ENCODE data around the gene PROCA1. TPM values are rescaled to one million over a fixed set of nuclear protein-coding genes. Genes with fewer than 3 reads are reported as not detected.
"Not testable (repeated sequence)": the region's sequence is repeated elsewhere in the genome, so short reads cannot be mapped to it uniquely, and the experiment has no call there.

The PROCA1 gene
- total RNA-seq, 1 donor from 2014 or later = 6.0 TPM

DNA sequence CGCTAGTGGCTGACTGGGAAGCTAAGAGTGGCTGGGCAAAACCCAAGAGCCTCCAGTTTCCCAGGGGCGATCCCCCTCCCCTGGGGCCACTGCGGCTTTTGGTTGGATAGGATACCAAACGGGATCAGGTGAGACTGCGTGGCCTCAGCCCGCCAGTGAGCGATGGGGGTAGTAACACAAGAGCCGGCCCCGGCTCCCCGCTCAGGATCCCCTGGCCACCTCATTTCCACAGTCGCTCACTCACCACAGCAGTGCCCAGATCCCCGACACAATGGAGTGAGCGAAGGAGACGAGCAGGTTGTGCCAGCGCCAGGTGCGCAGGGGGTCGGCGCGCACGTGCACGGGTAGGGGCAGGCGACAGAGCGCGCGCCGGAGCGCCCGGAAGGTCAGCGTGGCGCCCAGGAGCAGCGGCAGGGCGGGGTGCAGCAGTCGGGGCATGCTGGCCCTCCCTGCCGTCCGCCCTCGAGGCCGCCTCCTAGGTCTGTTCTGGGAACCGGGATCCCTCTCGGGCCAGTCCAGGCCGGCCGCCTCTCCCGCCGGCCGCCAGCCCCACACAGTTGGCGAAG lies 14.1 kb upstream of the PROCA1 start:
- Mint-ChIP-seq H3K27me3 (no peaks in the 10 kb centered on the region), H3K36me3 (ENCODE audit: low read depth) (peaks cover 53% of the 10 kb centered on the region), H3K4me1 (peaks cover 56% of the 10 kb centered on the region), H3K4me3 (peak overlapping the region; percentile 98), H3K27ac (peak overlapping the region; percentile 93), H3K9me3 (no peaks in the 10 kb centered on the region)
- DNase-seq = no peak
- intact Hi-C loops (cut with micrococcal nuclease) = loop anchor here (2.0 to 10.0 kb wide), 6 partner anchors 37 to 842 kb away; partner anchors contain the start of genes ABHD15, DHRS13, NUFIP2 and TP53I13

DNA sequence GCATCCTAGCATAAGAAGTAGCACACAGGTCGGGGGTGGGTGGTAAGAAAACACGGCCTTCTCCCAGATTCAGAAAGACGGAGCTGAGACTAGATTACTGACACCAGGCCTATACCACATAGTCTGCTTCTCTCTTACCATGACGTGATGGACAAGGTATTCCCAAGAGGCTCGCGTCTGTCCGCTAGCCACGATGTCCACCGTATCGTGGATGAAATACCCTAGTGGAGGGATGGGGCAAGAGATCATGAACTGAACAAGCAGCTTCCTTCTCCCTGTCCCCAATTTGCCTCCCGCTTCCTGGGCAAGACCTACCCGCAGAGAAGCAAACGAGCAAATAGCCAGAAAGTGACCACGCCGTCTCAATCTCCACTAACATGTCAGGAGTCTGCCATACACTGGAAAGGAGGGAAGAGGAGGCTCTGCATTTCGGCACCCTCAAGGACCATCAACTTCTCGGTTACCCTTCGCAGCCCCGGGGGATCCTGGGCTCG lies 13.5 kb upstream of the PROCA1 start:
- H3K27ac Mint-ChIP-seq = peak overlapping the region; percentile 93

DNA sequence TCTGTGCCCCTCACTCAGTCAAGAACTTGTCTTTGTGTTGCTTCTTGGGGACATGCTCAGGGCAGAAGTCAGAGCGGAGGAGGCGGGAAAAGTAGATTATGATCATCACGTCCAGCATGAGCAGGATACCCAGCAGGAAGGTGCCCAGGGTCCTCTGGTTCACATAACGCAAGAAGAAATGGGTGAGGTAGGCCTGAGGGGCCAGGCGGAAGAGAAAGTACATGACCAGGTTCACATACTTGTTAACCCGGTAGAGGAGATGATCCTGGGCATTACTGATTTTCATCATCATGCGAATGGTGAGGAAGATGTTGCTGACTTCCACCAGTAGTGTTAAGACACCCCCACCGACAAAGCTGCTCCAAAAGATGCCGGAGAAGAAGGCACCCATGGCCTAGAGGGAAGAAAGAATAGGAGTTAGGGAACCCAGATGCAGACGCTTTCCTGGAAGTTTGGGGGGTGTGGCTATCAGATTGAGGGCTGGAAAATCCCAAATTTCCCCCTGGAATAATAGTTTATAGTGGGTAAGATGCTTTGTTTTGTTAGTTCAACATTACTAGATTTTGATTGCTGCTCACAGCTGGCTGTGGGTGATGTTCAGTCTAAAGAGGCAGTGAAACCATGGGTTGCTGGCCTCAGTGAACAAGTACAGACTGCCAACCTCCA lies 12.9 kb upstream of the PROCA1 start:
- H3K36me3 Mint-ChIP-seq (ENCODE audit: low read depth) = peaks cover 64% of the 10 kb centered on the region
- intact Hi-C loops (cut with micrococcal nuclease) = loop anchor here (5.0 to 10.0 kb wide), 4 partner anchors 38 to 843 kb away; partner anchors contain the start of genes ABHD15, NUFIP2 and TP53I13
- peak overlapping the region; percentile 98 for H3K4me3 Mint-ChIP-seq
- no peaks in the 10 kb centered on the region for H3K27me3 Mint-ChIP-seq
- DNase-seq = peak; percentile 64
- H3K27ac Mint-ChIP-seq = peak overlapping the region; percentile 93
- peaks cover 62% of the 10 kb centered on the region for H3K4me1 Mint-ChIP-seq
- H3K9me3 Mint-ChIP-seq = no peaks in the 10 kb centered on the region

More for the DNA sequence above, 13.5 kb upstream of the PROCA1 start:
- DNase-seq = peak; percentile 66
- Mint-ChIP-seq H3K36me3 (ENCODE audit: low read depth) (peaks cover 58% of the 10 kb centered on the region), H3K27me3 (no peaks in the 10 kb centered on the region), H3K9me3 (no peaks in the 10 kb centered on the region), H3K4me1 (peaks cover 61% of the 10 kb centered on the region), H3K4me3 (peak overlapping the region; percentile 98)
- intact Hi-C loops (cut with micrococcal nuclease) = loop anchor here (5.0 to 10.0 kb wide), 4 partner anchors 37 to 842 kb away; partner anchors contain the start of genes ABHD15, NUFIP2 and TP53I13

DNA sequence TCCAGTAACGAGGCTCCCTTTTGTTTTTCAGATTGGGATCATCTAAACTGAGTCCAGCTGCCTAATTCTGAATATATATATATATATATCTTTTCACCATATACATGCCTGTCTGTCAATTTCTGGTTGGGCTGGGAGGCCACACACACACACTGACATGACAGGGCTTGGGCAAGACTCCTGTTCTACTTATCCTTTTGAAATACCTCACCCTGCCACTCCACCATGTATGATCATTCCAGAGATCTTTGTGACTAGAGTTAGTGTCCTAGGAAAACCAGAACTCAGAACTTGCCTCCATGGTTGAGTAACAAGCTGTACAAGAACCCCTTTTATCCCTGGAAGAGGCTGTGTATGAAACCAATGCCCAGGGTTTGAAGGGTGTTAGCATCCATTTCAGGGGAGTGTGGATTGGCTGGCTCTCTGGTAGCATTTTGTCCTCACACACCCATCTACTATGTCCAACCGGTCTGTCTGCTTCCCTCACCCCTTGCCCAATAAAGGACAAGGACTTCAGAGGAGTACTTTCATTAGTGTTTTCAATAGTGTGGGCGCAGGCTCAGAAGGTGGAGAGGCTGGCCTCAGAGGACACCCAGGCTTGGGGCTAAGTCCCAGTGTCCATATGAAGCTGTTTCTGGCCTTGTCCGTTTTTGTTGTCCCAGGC lies 12.3 kb upstream of the PROCA1 start:
- H3K4me1 Mint-ChIP-seq = peaks cover 64% of the 10 kb centered on the region
- peak overlapping the region; percentile 93 for H3K27ac Mint-ChIP-seq
- DNase-seq, H3K9me3 Mint-ChIP-seq, H3K27me3 Mint-ChIP-seq: not testable (repeated sequence)
- intact Hi-C loops (cut with micrococcal nuclease) = loop anchor here (10.0 kb wide), 1 partner anchor 421 kb away; no protein-coding TSS in a partner anchor
- H3K36me3 Mint-ChIP-seq (ENCODE audit: low read depth) = peaks cover 64% of the 10 kb centered on the region
- H3K4me3 Mint-ChIP-seq = peak overlapping the region; percentile 98

DNA sequence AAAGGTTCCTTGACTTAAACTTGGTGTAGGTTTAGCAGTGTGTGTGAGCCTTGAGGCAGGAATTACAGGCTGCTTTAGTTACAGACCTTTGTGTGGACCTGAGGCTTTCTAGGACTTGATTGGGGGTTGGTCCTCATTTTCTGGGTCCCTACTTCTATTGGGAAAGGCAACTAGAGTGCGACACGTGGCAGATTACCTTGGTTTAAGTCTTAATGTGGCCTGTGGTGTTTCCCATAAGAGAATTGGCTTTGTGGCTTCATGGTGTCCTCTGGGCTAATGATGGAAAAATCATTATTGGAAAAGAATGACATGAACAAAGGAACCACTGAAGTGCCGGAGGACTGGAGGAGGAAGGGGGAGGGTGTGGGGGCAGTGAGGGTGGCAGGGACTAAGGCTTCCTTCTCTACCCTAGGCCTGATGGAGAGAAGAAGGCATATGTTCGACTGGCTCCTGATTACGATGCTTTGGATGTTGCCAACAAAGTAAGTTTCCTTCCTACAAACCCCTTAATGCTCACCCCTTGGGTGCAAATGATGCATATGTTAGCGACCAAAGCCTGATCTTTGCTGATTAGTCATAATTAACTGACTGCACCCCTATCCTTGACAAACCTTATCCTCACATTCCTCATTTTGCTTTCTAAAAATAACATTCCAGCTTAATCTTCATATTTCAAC lies 11.6 kb upstream of the PROCA1 start:
- H3K4me3 Mint-ChIP-seq = peak overlapping the region; percentile 41
- H3K4me1 Mint-ChIP-seq = peaks cover 67% of the 10 kb centered on the region
- H3K27ac Mint-ChIP-seq = peak overlapping the region; percentile 49
- H3K36me3 Mint-ChIP-seq (ENCODE audit: low read depth) = peaks cover 64% of the 10 kb centered on the region
- no peaks in the 10 kb centered on the region for H3K9me3 Mint-ChIP-seq
- no peak for DNase-seq
- H3K27me3 Mint-ChIP-seq = peaks cover 5% of the 10 kb centered on the region
- intact Hi-C loops (cut with micrococcal nuclease) = loop anchor here (10.0 kb wide), 1 partner anchor 422 kb away; no protein-coding TSS in a partner anchor

DNA sequence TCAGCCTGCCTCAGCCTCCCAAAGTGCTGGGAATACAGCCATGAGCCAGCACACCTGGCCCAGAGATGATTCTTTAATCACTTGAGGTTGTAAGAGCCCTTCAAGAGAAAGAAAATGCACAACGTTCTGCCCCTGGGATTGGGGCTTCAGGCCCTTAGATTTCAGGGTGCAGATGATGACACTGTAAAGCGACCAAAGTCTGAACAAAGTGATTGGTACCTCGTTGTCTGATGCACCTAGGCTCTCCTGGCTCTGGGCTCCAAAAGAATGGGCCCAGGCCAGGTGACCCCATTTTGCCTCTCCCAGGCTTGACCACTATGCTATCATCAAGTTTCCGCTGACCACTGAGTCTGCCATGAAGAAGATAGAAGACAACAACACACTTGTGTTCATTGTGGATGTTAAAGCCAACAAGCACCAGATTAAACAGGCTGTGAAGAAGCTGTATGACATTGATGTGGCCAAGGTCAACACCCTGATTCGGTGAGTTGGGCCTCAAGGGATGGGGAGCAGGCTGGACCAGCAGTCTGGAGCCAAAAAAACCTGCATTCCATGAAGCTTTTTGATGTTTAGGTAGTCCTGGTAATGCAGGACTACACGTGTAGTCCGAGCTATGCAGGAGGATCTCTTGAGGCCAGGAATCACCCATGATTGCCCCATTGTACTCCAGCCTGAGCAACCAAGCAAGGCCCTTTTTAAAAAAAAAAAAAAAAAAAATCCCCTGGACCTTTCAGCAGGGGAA lies 10.9 kb upstream of the PROCA1 start:
- DNase-seq = no peak
- H3K36me3 Mint-ChIP-seq (ENCODE audit: low read depth) = peaks cover 64% of the 10 kb centered on the region
- H3K27me3 Mint-ChIP-seq = peaks cover 10% of the 10 kb centered on the region
- intact Hi-C loops (cut with micrococcal nuclease) = loop anchor here (10.0 kb wide), 1 partner anchor 422 kb away; no protein-coding TSS in a partner anchor
- H3K4me1 Mint-ChIP-seq = peaks cover 66% of the 10 kb centered on the region
- peak overlapping the region; percentile 58 for H3K27ac Mint-ChIP-seq
- H3K4me3 Mint-ChIP-seq = peak overlapping the region; percentile 99
- no peaks in the 10 kb centered on the region for H3K9me3 Mint-ChIP-seq

DNA sequence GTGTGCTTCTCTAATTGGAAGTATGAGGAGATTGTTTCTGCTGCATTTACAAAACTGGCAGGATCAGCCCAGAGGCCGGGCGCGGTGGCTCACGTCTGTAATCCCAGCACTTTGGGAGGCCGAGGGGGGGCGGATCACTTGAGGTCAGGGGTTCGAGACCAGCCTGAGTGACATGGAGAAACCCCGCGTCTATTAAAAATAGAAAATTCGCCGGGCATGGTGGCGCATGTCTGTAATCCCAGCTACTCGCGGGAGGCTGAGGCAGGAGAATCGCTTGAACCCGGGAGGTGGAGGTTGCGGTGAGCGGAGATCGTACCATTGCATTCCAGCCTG lies 9.3 kb upstream of the PROCA1 start:
- DNase-seq, H3K9me3 Mint-ChIP-seq: not testable (repeated sequence)
- H3K4me3 Mint-ChIP-seq = peak overlapping the region; percentile 99
- peaks cover 60% of the 10 kb centered on the region for H3K36me3 Mint-ChIP-seq (ENCODE audit: low read depth)
- H3K4me1 Mint-ChIP-seq = peaks cover 57% of the 10 kb centered on the region
- intact Hi-C loops (cut with micrococcal nuclease) = loop anchor here (10.0 kb wide), 1 partner anchor 424 kb away; no protein-coding TSS in a partner anchor
- peak overlapping the region; percentile 100 for H3K27ac Mint-ChIP-seq
- peaks cover 14% of the 10 kb centered on the region for H3K27me3 Mint-ChIP-seq

DNA sequence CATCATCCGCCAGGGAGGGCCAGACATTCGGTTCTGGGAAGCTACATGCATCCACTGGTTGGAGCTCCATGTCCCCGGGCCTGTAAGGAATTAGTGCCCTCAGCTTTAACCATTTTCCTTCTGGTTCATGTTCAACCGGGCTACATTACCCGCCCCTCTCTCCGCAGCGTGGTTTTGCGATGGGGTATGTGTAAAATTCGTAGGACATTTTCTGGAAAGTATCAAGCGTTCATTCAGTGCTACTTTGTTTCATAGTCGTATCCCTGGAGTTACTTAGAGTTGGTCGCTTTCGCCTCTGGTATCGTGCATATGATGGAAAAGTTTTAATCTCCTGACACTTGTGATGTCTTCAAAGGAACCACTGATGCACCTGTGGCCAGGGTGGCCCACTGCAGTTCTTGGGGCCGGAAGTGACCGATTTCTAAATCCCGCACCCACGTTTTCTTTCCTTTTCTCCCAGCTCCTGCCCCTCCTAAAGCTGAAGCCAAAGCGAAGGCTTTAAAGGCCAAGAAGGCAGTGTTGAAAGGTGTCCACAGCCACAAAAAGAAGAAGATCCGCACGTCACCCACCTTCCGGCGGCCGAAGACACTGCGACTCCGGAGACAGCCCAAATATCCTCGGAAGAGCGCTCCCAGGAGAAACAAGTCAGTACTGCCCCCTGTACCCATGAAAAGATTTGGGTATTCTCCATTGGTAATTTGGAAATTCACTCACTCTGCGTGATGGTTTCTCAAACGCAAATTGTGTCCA lies 8.7 kb upstream of the PROCA1 start:
- H3K9me3 Mint-ChIP-seq = no peaks in the 10 kb centered on the region
- peak overlapping the region; percentile 99 for H3K4me3 Mint-ChIP-seq
- peak; percentile 79 for DNase-seq
- H3K27ac Mint-ChIP-seq = peak overlapping the region; percentile 100
- peaks cover 54% of the 10 kb centered on the region for H3K4me1 Mint-ChIP-seq
- intact Hi-C loops (cut with micrococcal nuclease) = loop anchor here (10.0 kb wide), 1 partner anchor 424 kb away; no protein-coding TSS in a partner anchor
- peaks cover 56% of the 10 kb centered on the region for H3K36me3 Mint-ChIP-seq (ENCODE audit: low read depth)
- peaks cover 18% of the 10 kb centered on the region for H3K27me3 Mint-ChIP-seq

DNA sequence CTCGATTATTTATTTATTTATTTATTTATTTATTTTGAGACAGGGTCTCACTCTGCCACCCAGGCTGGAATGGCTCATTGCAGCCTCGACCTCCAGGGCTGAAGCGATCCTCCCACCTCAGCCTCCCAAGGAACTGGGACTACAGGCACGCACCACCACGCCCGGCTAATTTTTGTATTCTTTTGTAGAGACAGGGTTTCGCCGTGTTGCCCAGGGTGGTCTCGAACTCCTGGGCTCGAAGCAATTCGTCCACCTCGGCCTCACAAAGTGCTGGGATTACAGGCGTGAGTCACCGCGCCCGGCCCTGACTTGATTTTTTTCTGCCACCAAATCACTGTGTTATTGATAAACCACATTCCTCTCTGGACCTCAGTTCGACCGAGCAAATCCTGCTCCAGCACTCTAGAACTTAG lies 7.3 kb upstream of the PROCA1 start:
- peak overlapping the region; percentile 99 for H3K4me3 Mint-ChIP-seq
- no peak for DNase-seq
- intact Hi-C loops (cut with micrococcal nuclease) = loop anchor here (1.0 kb wide), 4 partner anchors 8 to 233 kb away; partner anchors contain the start of genes BLTP2, NEK8 and PROCA1
- H3K36me3 Mint-ChIP-seq (ENCODE audit: low read depth) = peaks cover 45% of the 10 kb centered on the region
- peaks cover 43% of the 10 kb centered on the region for H3K4me1 Mint-ChIP-seq
- peaks cover 28% of the 10 kb centered on the region for H3K27me3 Mint-ChIP-seq
- no peaks in the 10 kb centered on the region for H3K9me3 Mint-ChIP-seq
- H3K27ac Mint-ChIP-seq = peak overlapping the region; percentile 100

DNA sequence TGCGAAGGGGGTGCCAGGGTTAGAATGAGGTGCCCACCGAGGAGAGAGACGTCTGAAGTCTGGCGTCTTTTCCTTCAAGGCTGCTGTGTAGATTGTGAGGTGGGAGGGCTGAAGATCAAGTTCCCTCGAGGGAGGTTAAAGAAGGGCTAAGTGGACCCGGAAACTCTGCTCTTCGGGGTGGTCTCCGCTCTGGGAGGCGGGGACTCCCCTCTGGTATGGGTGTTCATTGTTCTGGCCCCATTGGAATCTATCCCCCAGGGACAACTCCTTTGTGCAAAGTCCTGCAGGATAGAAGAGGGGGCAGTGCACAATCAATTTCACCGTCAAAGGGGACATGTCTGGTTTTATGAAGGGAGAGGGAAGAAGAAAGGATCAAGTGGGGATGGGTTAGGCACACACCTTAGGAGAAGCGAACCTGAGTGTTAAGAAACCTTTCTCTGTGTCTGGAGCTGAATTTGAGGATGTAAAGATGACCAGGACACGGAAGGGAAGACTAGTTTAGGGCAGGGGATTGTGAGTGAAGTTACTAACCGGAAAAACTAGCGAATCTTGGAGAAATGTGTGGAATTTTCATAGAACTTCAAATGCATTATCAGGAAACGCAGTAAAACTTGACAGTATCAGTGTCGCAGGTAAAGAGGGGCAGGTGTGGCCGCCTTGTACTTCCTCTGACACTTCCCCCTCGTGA lies 6.8 kb upstream of the PROCA1 start:
- Mint-ChIP-seq H3K4me3 (peak overlapping the region; percentile 82), H3K36me3 (ENCODE audit: low read depth) (peaks cover 39% of the 10 kb centered on the region), H3K9me3 (no peaks in the 10 kb centered on the region), H3K27ac (peak overlapping the region; percentile 86), H3K27me3 (peaks cover 28% of the 10 kb centered on the region), H3K4me1 (peaks cover 39% of the 10 kb centered on the region)
- no peak for DNase-seq
- intact Hi-C loops (cut with micrococcal nuclease) = loop anchor here (1.0 kb wide), 4 partner anchors 7 to 234 kb away; partner anchors contain the start of genes BLTP2, NEK8 and PROCA1

DNA sequence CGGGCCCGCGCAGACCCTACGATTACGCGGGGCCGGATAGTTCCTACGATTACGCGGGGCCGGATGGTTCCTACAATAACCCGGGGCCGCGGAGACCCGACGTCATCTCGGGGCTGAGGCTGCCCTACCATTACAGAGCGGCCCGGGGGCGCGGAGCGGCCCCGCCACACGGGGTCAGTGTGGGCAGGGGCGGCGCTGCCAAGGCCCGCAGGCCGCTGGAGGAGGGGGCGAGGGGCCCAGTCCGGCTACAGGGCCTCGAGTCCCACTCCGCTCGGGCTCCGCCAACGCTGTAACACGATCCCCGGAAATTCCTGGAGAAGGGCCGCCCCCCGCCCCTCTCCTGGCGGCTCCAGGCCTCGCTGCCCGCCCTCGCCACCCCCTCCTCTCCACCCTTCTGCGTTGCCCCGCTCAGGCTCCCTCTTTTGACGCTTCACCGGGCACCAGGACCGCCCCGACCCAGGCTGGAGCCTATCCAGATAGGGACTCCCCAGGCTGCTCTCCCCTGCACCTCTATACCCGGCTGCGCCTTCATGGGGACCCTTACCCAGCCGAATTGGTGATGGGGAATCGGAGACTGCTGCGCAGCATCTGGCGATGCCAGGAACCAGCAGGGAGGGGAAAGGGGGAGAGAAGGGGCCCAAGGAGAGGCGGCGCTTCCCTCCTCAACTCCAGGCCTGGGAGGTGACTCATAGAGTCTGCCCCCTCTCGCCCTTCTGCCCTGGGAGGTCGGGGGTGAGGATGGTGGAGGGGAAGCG lies 6.1 kb upstream of the PROCA1 start, which contains the start of gene RAB34:
TSS of gene RAB34 (minus strand) at position 291 of the 755 bp plus-strand sequence. CDS start 602 bp downstream, outside the sequence.
- peaks cover 28% of the 10 kb centered on the region for H3K27me3 Mint-ChIP-seq
- no peaks in the 10 kb centered on the region for H3K9me3 Mint-ChIP-seq
- intact Hi-C loops (cut with micrococcal nuclease) = no loop called here
- peaks cover 34% of the 10 kb centered on the region for H3K36me3 Mint-ChIP-seq (ENCODE audit: low read depth)
- H3K4me3 Mint-ChIP-seq = peak within 1 kb of the TSS; percentile 82
- peaks cover 35% of the 10 kb centered on the region for H3K4me1 Mint-ChIP-seq
- H3K27ac Mint-ChIP-seq = peak within 1 kb of the TSS; percentile 86
- peak; percentile 75 for DNase-seq

Measured in activated CD4-positive, alpha-beta T cell treated with anti-CD3 and anti-CD28 coated beads, Interleukin-2, amount 10 ng/mL, durations not matched to agents 24 days and 14 days (primary cell).